NCI-H2196 (cell line): Measurements from ENCODE around the gene LSP1.

Source experiments
- DNase-seq: peaks from one replicate; lab custom pipeline; 2025; ENCODE audit not compliant: unreplicated experiment; lab: John Stamatoyannopoulos, UW

The LSP1 gene

GRCh38 chr11:1926156-1927025, 73.5 kb downstream of the LSP1 start:
- DNase-seq: no peak

DNA sequence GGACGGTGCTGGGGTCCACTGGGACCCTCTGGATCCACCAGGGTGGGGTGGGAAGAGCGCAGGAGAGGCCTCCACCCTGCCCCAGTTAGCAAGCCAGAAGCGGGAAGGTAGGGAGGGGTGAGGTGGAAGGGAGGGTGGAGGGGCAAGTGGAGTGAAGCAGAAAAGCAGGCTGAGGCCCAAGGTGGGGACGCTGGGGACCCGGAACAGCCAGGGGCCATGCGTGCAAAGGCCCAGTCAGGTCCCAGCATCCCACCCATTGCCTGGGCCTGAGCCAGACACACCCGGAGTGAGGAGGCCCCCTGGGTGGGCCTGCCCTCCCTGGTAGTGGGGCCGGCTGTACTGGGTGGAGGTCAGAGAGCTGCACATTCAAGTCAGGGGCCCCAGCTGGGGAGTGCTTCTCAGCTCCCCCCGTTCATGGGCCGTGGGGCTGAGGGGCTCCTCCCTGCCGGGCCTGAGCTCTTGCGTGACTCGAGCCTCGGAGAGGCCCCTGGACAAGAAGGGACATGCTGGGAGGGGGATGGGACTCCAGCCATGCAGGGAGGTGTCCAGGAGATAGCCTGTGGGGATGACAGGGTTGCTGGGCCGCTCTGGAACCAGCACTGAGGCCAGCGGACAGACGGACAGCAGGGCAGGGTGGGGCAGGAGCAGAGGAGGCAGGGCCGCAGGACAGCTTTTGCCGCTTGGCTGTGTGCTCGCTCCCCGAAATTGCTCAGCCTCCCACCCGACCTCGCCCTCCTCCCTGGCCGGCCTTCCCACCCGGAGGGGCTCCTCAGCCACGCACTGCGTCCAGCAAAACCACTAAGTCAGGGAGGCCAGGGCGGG, 74.4 kb downstream of the LSP1 start:
- DNase-seq: no peak

GRCh38 chr11:1927848-1928469, 75.1 kb downstream of the LSP1 start:
- DNase-seq: no peak

DNA sequence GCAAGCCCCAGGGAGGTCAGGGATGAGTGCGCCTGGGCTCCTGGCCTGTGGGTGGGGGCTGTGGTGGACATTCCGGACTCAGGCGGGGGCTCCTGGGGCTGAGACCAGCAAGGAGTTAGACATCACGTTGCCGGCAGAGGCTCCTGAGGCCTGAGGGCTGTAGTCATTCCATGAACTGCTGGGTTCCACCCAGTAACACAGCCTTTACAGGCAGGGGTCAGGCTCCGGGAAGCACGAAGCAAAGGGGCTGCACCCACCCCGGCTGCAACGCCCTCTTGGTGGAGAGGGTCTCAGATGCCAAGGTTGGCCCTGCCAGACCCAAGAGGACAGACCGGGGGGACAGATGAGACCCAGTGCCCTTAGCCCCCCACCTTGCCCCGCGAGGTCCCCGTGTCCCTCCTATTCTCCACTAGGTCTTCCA, 75.6 kb downstream of the LSP1 start:
- no peak for DNase-seq

DNA sequence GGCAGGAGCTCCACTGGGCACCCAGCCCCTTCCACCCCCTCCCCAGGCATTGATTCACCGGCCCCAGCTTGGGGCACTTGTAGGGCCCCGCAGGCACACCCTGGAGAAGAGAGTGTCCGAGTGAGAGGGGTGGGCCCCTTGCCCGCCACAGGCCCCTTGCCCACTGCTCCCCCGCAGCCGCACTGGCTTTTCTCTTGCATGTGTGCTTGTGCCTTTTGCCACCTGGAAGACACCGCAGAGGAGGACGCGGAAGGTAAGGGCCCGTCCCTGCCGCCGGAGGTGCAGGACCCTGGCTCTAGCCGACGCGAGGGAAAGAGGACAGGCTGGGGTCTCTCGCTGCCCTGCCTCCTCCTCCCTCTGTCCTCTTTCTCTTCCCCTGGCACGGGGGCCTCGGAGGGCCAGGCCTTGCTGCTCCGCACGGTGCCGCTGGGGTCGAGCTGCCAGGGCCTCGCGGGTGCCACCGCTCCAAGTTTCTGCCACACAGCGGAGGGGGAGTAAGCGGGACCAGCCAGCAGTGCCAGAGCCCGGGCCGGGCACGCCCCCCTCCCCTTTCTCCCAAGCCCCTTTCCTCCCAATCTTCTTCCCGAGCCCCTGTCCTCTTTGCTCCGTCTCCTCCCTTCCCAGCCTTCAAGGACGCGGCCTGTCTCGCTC, 76.1 kb downstream of the LSP1 start:
- no peak for DNase-seq

DNA sequence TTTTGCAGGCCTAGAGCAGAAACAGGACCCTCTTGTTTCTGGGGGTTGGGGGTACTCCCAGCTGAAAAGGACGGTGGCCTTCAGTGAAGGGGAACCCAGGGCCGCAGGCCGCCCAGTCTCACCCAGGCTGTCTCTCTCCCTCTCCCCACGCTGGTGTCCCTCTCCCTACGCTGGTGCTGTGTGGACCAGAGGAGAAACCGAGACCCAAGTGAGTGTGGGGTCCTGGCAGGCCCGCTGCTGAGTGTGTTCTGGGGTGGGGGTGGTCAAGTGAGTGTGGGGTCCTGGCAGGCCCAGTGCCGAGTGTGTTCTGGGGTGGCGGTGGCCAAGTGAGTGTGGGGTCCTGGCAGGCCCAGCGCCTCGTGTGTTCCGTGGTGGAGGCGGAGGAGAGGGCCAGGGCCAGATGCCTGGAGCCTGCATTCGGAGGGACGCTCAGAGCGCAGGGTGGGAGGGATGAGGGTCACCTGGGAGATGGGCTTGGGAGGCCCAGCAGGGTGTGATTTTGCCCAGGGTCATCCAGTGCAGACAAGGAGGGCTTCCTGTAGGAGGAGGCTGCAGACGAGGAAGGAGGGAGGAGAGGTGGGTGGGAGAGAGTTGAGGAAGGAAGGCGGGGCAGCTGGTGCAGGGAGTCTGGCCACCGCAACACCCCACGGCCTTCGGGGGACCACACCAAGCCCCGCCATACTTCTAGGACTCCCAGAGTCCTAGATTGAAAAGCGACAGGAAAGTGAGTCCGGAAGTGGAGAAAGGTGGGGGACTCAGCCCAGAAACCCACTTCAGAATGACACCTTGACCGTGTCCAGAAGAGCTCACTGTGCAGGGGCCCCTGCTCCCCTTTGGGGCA, 77.0 kb downstream of the LSP1 start:
- DNase-seq: no peak

DNA sequence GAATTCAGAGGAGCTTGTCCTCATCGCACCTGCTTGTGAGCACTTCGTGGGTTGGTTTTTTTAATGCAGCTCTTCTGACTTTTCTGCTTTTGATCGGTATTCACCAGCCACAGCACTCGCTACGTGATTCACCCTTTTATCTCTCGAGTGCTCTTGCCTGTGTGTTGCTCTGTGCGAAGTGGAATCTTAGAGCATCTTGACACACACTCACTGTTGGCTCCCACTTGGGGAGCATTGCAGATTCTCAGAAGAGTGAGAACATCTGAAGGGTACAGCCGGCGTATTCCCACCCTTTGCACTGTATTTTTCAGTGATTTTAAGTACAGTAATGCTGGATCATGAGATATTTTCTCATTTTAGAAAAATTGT, 77.6 kb downstream of the LSP1 start:
- no peak for DNase-seq

GRCh38 chr11:1931341-1932104, 78.6 kb downstream of the LSP1 start:
- no peak for DNase-seq

GRCh38 chr11:1932105-1932480, 79.2 kb downstream of the LSP1 start:
- no peak for DNase-seq

GRCh38 chr11:1932681-1933080, 79.8 kb downstream of the LSP1 start:
- no peak for DNase-seq

DNA sequence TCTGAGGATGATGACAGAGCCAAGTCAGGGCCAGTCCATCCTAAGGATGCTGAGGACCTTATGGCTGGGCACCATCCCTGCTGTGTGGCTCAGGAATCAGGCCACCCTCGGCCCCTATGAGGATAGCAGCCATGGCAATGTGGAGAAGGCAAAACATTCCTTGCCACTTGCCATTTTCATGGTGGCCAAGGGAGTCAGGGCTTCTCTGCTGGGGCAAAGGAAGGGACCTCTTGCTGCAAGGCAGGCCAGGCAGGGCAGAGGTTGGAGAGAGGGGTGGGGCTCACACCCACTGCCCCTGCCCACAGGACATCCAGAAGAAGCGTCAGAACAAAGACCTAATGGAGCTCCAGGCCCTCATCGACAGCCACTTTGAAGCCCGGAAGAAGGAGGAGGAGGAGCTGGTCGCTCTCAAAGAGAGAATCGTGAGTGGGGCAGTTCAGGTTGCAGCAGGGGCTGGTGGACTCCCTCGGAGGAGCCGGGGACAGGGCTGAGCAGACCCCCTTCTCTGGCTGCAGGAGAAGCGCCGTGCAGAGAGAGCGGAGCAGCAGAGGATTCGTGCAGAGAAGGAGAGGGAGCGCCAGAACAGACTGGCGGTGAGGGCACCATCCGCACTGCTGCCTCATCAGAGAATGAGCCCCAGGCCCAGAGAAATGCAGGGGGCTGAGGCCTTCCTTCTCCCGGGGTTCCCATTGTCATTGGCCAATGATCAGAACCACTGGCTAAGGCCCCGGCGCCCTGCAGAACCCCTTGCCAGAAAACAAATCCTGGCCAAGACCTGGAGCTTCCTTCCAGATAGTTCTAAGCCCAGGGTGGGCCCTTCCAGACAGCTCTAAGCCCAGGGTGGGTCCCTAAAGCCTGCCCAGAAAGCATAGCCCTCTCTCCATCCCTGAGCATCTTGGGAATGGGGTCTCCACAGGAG, 80.8 kb downstream of the LSP1 start:
- no peak for DNase-seq

GRCh38 chr11:1934335-1935155, 81.7 kb downstream of the LSP1 start:
- DNase-seq: no peak

GRCh38 chr11:1935156-1936071, 82.5 kb downstream of the LSP1 start:
- DNase-seq: no peak

GRCh38 chr11:1936072-1936780, 83.3 kb downstream of the LSP1 start:
- no peak for DNase-seq

DNA sequence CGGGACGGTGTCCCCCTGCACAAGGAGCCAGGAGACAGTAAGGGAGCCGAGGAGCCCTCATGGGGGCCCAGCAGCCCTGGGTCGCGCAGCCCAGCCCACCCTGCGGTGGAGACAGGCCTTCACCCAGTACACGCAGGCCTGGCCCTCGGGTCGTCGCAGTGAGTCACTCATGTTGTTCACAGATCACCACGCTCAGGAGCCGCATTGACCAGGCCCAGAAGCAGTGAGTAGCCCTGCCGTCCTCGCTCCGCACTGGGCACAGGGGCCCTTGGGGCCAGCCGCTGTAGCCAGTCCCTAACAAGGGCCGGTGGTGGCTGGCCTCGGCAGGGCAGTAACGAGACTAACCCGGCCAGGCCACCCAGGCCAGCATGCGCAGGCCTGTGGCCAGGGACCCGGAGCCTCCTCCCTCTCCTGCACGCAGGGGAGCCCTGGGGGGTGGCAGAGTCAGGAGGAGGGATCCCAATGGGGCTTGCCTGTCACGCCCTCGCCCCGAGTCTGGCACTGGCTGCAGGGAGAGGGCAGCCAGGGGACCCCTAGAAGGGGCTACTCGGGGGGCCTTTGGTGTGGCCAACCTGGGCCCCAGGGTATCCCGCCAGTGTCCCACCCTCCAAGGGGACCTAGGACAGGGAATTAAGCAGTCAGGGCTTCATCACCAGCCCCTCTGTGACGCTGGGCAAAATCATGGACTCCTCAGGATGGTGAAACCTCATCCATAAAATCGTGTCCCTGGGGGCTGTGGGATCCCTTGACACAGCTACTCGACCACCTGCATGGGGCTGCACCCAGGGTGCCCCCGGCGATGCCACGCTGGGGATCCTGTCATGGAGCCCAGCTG, 84.1 kb downstream of the LSP1 start:
- DNase-seq: no peak
